HG03342 (cell line): Measurements from ENCODE around the gene DGKI.

Source experiments
- ATAC-seq: cut with Tn5 transposase; IDR thresholded peaks from one replicate; pipeline ENCODE4 v1.9.1; 2021; ENCODE audit warnings: mild to moderate bottlenecking, moderate library complexity; ENCODE audit not compliant: unreplicated experiment

DGKI gene

DNA sequence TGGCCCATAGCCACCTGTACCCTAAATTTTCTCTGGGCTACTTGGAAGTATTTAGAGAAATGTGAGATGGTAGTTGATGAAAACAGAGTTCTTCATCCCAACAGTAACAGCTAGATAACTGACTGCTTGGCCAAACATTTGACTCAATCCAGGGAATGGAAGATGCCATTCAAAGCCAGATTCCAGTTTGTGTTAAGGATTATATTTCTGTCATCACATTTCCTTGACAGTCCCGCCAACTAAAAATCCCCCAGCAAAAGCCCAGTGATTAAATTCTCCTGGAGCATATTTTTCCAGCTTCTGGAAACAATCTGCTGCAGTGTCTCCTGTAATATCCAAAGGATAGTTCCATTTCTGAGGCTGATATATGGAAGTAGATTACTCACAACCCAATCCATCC, 457.9 kb downstream of the DGKI start:
- ATAC-seq, result no peak

DNA sequence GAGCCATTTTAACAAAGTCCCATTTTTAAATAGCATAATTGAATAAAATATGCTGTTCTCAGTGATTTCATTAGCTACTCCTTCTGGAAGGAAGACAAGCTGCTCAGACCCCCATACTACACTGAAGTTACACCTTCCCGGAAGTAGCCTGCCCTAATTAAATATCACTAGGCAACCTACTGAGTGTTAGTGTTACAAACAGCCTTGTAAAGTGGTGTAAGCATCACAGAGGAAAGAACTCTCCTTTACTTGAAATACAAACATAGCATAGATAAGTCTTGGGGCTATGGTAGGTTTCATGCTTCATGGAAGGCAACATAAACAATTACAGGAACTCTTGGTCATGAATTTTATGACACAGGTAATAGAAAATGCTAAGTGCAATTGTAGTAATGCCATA, 459.8 kb downstream of the DGKI start:
- ATAC-seq, result no peak

DNA sequence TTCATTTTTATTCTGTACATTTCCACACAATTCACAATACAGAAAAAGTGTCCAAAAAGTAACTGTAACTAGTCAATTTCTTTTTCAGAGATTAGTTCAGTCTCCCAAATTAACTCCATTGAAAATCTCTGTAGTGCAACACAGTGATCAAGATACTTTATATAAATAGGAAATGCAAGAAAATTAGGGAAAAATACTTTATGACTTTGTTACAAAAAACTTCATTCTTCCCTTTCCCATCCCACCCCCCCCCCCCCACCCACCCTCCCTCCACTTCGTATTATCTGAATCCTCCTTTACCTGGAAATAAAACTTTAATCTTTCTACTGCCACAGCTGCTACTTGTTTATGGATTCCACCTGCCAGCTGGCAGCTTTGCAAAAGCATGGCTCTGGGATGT, 465.7 kb downstream of the DGKI start:
- ATAC-seq, result no peak

DNA sequence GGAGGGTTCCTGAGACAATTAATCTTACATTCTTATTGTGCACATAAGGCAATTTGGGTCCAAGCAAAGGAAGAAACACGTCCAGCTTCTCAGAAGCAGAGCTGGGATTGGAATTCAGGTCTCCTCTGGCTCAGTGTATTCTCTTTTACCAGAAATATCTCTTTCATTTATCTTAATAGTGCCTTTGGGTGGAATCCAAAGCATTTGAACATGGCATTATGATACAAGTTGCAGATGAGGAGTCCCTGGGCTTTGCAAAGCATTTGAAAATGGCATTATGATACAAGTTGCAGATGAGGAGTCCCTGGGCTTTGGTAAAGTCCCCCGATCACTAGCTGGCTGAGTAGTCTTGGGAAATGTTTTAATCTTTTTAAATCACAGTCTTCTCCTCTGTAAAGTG, 473.3 kb downstream of the DGKI start:
- no peak for ATAC-seq

DNA sequence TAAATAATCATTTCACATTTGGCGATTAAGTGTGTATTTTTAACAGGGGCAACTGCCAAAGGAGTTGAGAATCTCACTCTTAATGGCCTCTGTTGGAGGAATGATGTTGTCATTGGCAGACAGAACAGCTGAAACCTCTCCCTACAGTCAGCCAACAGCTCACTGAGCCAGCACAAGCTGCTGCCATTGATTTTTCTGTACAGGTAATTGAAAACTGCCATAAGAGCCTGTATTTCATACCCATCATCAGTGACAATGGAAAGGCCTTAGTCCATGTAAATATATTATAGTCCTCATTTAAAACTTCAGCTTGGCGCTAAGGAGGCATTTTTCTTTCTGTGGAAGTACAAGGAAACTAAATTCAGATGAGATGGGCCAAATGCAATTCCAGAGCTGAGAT, 475.2 kb downstream of the DGKI start:
- ATAC-seq, result no peak

DNA sequence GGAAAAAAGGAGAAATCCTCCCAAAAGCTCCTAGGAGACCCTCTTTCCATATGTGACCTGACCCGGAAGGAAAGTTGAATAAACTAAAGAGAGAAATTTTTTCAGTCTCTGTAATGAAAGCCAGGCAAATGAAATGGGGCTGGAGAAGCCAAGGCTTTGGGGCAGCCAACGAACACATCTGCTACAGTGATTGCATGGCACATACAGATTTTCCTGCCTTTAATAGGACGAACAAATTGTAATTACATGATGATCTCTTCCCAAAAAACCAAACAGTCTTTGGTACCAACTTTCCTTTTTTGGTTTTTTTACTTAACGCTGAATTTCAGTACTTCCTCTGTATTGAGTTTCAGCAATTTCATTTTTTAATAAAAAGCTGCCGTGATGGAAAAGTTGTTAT, 479.8 kb downstream of the DGKI start:
- ATAC-seq, result no peak

DNA sequence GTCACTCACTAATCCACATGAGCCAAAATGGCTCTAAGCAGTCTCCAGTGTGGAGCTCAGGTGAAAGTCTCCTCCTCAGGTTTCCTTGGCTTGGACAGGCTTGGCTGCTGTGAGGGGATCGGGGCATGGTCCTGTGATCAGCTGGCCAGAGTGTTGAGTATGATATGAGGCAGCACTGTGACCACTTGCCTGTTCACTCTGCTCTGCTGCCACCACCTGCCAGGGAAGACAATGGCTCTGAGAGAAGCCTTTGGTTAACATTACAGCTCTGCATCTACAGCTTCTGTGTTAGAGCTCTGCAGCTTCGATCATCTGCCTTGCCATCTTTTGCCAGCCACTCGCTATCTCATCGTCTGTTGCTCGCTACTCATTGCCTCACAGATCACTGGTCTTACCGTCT, 483.1 kb downstream of the DGKI start:
- ATAC-seq, result no peak

DNA sequence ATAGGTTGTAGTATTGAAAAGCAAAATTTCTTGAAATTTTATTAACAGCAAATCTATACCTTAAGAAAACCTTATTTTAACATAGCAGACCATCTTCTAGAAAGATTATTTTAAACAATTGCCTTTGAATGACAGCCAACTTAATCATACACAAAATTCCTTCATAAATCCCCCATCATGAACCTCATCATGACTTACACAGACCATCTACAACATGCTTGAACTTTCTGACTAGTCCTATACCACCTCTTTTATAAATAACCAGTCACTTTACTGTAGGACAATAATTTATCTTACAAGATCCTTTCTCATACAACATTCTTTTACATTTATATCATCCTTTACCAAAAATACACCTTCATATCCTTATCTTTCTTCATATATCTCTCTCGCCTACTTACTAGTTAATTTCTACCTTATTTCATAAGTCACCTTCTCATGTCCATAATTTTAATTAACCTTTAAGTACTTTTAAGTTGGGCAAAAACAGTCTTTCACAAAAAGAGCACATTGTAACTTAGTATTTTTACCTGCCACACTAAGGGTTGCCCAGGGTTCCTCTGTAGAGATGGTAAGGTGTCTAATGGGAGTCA, 486.6 kb downstream of the DGKI start:
- ATAC-seq, result no peak

DNA sequence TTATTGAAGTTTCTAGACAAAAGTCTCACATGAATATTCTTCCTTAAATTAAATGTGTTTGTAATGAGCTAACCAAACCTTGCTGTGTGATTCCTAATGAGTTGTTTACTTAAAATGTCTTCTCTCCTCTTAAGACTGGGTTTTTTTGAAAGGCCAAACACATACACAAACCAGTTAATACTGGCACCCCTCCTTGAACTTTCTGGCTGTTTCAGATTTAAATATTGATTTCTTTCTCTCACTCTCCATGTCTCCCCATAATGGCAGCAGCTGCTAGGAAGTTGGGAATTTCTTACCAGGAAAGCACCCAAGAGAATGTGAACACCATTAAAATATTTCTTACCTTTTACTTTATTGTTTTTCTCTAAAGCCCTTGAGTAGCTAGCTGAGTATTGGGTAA, 491.8 kb downstream of the DGKI start:
- ATAC-seq, result no peak

DNA sequence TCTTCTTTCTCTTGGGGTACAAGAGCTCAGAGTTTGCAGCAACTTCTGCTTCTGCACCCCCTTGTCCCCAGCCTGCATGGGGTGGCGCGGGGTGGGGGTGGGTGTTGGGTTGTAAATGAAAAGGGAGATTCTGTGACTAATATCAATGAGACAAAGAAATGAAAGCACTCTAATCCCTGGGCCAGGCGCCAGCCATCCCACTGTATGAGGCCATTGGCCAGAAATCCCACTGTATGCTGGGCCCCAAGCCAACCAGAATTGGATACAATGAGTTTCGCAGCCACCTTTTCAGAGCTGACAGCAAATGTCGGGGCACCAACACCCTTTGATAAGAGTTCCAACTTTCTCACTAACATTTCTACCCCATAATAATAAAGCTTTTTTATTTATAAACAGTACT, 492.4 kb downstream of the DGKI start:
- ATAC-seq, result no peak

DNA sequence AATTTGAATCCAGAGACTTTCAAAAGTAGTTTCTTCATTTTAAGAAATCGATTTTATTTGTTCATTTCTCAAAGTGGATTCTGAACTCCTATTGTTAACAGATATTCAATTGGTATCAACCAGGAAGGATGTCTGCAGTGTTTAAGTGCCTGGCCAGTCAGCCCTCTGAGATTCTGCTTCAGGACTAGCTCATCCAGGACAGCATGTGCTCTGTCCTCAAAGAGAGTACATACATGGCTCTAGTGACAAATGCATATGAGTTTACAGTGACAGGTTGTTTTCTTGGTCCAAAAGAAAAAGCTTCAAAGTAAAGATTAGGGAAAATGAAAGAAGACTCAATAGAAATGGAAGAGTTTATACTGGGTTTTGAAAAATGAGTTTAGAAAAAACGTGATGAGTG, 494.8 kb downstream of the DGKI start:
- ATAC-seq, result no peak

DNA sequence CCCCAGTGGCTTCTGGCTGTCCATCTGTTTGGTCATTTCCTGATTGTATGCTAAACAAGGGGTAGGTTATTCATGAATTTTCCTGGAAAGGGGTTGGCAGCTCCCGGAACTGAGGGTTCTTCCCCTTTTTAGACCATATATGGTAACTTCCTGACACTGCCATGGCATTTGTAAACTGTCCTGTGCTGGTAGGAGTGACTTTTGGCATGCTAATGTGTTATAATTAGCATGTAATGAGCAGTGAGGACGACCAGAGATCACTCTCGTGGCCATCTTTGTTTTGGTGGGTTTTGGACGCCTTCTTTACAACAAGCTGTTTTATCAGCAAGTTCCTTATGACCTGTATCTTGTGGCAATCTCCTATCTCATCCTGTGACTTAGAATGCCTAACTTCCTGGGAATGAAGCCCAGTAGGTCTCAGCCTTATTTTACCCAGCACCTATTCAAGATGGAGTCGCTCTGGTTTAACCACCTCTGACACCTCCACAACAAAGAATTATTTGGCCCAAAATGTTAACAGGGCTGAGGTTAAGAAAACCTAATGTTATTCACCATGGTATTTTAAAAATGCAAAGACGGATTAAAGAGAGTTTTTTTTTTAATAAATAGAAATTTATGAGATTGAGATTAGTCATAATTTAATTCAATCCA, 500.9 kb downstream of the DGKI start:
- no peak for ATAC-seq

DNA sequence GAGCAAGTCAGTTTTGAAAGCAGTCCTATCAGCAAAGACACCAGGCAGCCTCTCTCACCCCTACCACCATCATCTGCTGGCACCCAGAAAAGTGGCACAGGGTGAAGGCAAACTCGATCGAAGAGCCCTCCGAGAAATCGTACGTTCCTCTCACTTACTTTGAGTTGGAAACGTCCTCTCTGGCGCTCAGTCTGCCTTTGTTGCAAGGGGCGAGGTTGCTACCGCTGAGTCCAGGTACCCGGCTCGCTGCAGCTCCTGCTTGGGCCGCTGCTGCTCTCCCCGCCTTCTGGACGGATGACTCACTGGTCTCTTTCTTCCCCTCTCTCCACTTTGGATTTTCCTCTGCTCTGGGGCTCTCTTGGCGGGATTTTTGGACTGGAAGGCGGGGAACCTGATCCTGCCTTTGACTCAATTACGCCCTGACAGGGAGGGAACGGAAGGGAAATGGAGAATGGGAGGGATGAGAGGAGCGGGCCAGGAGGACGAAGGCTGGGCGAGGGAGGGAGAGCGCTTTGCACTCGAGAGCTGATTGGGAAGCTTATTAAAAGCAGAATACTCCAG, 503.4 kb downstream of the DGKI start, which contains the start of gene PTN:
Gene PTN (minus strand): TSS at position 453 of the 561 bp plus-strand sequence. CDS start 88,760 bp downstream, outside the sequence.
- no peak for ATAC-seq

DNA sequence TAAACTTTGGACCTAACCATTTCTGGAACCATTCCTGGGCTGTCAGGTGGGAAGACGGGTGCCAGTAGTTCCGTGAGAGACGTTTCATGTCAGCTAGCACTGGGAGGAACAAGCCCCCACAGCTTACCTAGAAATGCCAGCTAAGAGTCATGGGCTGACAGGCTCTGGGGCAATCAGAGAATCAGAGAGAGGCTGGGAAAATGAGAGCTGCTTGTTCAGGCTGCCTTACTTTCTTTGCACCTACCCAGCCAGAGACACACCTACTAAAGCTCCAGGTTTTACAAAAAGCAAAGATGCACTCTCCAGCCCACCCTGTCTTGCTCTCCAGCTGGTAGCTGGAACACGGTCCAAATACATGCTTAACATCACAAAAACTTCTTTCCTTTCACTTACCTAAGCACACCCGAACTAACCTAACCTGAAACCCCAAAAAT, 503.9 kb downstream of the DGKI start:
- no peak for ATAC-seq

DNA sequence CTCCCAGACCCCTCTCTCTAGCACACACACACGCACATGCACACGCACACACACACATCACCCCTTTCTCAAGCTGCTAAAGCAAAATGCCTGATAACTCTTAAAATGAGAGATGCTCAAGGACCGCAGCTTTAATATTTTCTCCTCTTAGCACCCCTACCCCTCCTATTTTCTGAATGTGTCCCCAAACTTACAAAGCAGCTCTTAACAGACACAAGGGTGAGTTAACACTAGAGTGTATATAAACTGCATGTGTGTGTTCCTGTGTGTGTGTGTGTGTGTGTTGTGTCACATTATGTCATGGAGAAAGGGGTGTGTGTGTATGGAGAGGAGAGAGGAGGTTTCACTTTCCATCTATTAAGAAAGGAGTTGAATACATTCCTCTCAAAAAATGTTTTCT, 504.5 kb downstream of the DGKI start:
- ATAC-seq, result no peak

DNA sequence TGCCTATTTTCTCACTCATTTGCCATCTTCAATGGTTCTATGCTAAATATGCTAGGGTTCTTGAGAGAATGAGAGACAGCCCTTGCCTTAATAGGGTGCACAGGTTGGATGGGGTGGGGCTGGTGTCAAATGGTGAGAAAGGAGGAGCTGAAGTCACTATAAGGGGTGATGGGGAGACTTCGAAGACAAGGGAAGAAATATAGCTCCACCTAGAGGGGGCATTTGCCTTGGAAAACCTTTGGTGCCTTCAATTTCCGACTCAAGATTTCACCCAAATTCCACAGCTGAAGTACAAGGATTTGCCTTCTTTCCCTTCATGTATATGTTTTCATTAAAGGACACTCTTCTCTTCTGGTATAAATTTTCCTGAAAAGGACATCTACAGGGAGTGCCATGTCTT, 508.9 kb downstream of the DGKI start:
- ATAC-seq, result no peak

DNA sequence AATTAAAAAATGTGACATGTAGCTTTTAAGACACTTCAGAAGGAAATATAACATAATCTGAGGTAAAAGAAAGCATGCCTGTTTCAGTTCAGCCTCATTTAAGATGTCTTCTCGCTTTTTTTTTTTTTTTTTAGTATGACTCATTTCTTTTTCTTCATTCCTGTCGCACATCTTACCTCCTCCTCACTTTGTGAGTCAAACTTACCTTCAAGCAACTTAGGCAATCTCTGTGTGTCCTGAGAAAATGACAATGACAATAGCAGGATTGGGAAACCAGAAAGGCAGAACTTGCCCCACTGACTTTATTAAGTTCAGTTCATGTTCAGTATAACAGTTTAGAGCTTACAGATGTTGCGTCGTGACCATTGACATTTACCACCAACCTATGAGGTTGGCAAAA, 511.0 kb downstream of the DGKI start:
- no peak for ATAC-seq

DNA sequence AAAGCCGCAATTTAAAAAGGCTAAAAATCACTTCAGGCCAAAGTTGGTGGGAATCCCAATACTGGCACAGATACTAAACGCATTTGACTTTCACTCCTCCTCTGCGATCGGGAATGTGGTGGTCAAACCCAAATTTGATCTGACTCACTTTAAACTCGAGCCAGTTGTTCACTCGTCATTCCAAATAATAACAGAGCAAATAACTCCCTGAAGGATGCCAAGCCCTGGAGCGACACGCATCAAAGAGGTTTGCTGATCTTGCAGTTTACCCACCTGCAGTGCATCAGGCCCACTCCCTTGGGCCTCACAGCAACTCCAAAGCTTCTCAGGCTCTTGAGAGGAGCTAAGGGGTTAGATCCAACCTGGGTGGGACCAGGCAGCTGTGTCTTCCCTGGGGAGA, 515.4 kb downstream of the DGKI start:
- no peak for ATAC-seq
